AG04450 (cell line): ENCODE results near the gene TEX52. TPM values are rescaled to one million over a fixed set of nuclear protein-coding genes. Genes with fewer than 3 reads are reported as not detected.

Experiments
- CTCF ChIA-PET: fragments of 300-600, 350-600 bp; formaldehyde crosslinking; extraction: SDS; loops from one replicate; lab custom pipeline; 2022; ENCODE audit warnings: antibody characterized with exemption, inconsistent platforms; lab: Charles Lee
- POLR2A ChIA-PET: fragments of 350-600 bp; formaldehyde crosslinking; extraction: SDS; loops from one replicate; lab custom pipeline; 2021; ENCODE audit warnings: antibody characterized with exemption, inconsistent platforms; lab: Yijun Ruan, JAX
- DNase-seq: peaks from one replicate; pipeline ENCODE4 v3.0.0-alpha.2; 2011; ENCODE audit warnings: low read depth, low spot score
- H3K27ac ChIP-seq: one replicate; pipeline ENCODE4 v1.5.1; 2012; ENCODE audit warnings: low read depth, low read length, control low read depth
- H3K27me3 ChIP-seq: one replicate; pipeline ENCODE4 v1.6.0; 2012; ENCODE audit warnings: low read length; ENCODE audit not compliant: control insufficient read depth, insufficient read depth
- H3K4me3 ChIP-seq: 2 replicates; pipeline ENCODE4 v1.5.1; 2011; ENCODE audit warnings: mild to moderate bottlenecking, low read depth, low read length, control low read depth
- H3K9me3 ChIP-seq: 2 replicates; pipeline ENCODE4 v1.5.1; 2012; ENCODE audit warnings: low read length; ENCODE audit not compliant: control insufficient read depth, insufficient read depth
- CTCF ChIP-seq: IDR thresholded peaks from 2 replicates; pipeline ENCODE4 v1.5.1; 2011; ENCODE audit warnings: low read depth, low read length, control low read depth, inconsistent platforms
- polyA plus RNA-seq: library from polyadenylated mRNA; depleted of rRNA; stranded (reverse); fragments of >200 nt; gene quantifications from 2 replicates; pipeline ENCODE4 v1.2.3, GENCODE V29; 2011

TEX52 gene
- polyA plus RNA-seq, 1 experiment, result not detected

GRCh38 chr12:2855546-2855945 is 1.3 kb downstream of the TEX52 start:
- Histone ChIP-seq H3K27me3 (no peaks in the 10 kb centered on the region), H3K27ac (no peak overlapping the region), H3K4me3 (no peak overlapping the region), H3K9me3 (no peaks in the 10 kb centered on the region)
- DNase-seq, result no peak
- TF ChIP-seq CTCF, result no peak
- POLR2A ChIA-PET, result no interaction called here
- CTCF ChIA-PET, result interaction anchor here (0.9 kb wide), 1 partner anchor 17 kb away, joined by 3 read pairs; no protein-coding TSS in a partner anchor

GRCh38 chr12:2854669-2855453 is 2.0 kb downstream of the TEX52 start:
- POLR2A ChIA-PET, result interaction anchor here (0.6 kb wide), 1 partner anchor 10 kb away, joined by 3 read pairs; no protein-coding TSS in a partner anchor
- Histone ChIP-seq H3K4me3 (no peak overlapping the region), H3K27ac (no peak overlapping the region), H3K27me3 (no peaks in the 10 kb centered on the region), H3K9me3 (no peaks in the 10 kb centered on the region)
- TF ChIP-seq CTCF, result no peak
- DNase-seq, result no peak
- CTCF ChIA-PET, result interaction anchor here (0.8 to 2.7 kb wide), 13 partner anchors 10 to 219 kb away, joined by 3 to 31 read pairs (median 7); partner anchors contain the start of genes FOXM1, NRIP2 and RHNO1

- POLR2A ChIA-PET, result interaction anchor here (0.5 kb wide), 1 partner anchor 40 kb away, joined by 5 read pairs; no protein-coding TSS in a partner anchor
- no peak overlapping the region for H3K4me3 ChIP-seq
- no peak overlapping the region for H3K27ac ChIP-seq
- peak; percentile 93 for TF ChIP-seq CTCF
- CTCF ChIA-PET, result interaction anchor here (0.6 to 2.7 kb wide), 26 partner anchors 9 to 844 kb away, joined by 3 to 31 read pairs (median 4); partner anchors contain the start of genes FOXM1, ITFG2, NRIP2 and RHNO1
- no peaks in the 10 kb centered on the region for H3K27me3 ChIP-seq
- peak; percentile 56 for DNase-seq
- H3K9me3 ChIP-seq, result no peaks in the 10 kb centered on the region
Measured at GRCh38 chr12:2853626-2854025, 3.2 kb downstream of the TEX52 start.

GRCh38 chr12:2851931-2852330 is 4.9 kb downstream of the TEX52 start:
- DNase-seq, result no peak
- no peak overlapping the region for H3K27ac ChIP-seq
- H3K9me3 ChIP-seq, result no peaks in the 10 kb centered on the region
- ChIA-PET CTCF (interaction anchor here (0.8 to 1.6 kb wide), 3 partner anchors 9 to 183 kb away, joined by 3 to 8 read pairs (median 3); no protein-coding TSS in a partner anchor), POLR2A (no interaction called here)
- H3K27me3 ChIP-seq, result no peaks in the 10 kb centered on the region
- H3K4me3 ChIP-seq, result no peak overlapping the region
- no peak for TF ChIP-seq CTCF

GRCh38 chr12:2845280-2845679 is 11.6 kb downstream of the TEX52 start:
- no peaks in the 10 kb centered on the region for H3K27me3 ChIP-seq
- CTCF ChIA-PET, result interaction anchor here (1.0 to 3.1 kb wide), 6 partner anchors 9 to 196 kb away, joined by 3 to 22 read pairs (median 6); partner anchors contain the start of genes ITFG2 and NRIP2
- POLR2A ChIA-PET, result interaction anchor here (0.6 to 1.2 kb wide), 3 partner anchors 12 to 446 kb away, joined by 4 read pairs; partner anchors contain the start of genes FOXM1 and RHNO1

More at GRCh38 chr12:2845280-2845679, 11.6 kb downstream of the TEX52 start:
- peak overlapping the region; percentile 47 for H3K27ac ChIP-seq
- no peak for TF ChIP-seq CTCF
- no peak for DNase-seq
- no peak overlapping the region for H3K4me3 ChIP-seq
- no peaks in the 10 kb centered on the region for H3K9me3 ChIP-seq
